ENCODE measurements around the gene PPFIBP2.

Gene PPFIBP2

DNA sequence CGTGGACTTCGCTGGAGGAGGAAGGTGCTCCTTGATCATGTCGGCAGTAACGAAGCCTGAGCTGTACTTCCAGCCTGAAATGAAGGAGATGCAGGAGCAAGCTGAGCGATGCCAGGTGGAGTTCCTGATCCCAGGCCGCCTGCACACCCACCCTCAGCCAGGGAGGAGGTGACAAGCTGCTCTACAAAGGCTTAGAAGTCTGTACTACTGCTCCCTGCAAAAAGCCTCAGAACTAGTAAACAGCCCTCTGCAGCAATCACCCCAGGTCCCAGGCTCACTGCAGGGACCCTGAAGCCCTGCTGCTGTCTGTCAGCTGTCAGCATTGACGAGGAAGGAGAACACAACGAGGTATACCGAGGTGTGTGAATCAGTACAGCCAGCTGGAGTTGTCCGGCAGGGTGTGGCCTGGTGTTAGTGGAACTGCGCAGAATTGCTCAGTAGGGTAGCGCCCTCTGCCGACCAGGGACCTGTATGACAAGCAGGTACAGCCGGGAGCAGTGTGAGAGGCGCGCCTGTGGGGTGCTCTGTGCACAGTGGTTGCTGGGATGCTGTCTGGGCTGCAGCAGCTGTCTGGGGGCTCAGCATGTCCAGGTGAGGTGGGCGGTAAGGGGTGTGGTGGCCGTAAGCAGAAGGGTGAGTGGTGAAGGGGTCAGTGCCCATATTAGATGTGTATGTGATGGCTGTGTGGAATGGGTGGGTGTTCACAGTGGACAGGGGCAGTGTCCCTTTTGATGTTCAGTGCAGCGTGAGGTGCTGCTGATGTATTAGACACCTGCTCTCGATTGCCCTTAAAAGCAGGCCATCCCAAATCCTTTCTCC, 151.9 kb downstream of the PPFIBP2 start:
- no peak for DNase-seq (ENCODE audit: low read depth, low spot score)

GRCh38 chr11:7666292-7666866, 152.6 kb downstream of the PPFIBP2 start:
- no peak for DNase-seq (ENCODE audit: low read depth, low spot score)

GRCh38 chr11:7667460-7667859, 153.7 kb downstream of the PPFIBP2 start:
- DNase-seq (ENCODE audit: low read depth, low spot score) = peak; percentile 60

- no peak for DNase-seq (ENCODE audit: low read depth, low spot score)
These were observed 154.7 kb downstream of the PPFIBP2 start for GRCh38 chr11:7668464-7668863.

- no peak for DNase-seq (ENCODE audit: low read depth, low spot score)
These were observed 155.1 kb downstream of the PPFIBP2 start for GRCh38 chr11:7668911-7669310.

GRCh38 chr11:7670641-7671040, 156.8 kb downstream of the PPFIBP2 start:
- no peak for DNase-seq (ENCODE audit: low read depth, low spot score)

DNA sequence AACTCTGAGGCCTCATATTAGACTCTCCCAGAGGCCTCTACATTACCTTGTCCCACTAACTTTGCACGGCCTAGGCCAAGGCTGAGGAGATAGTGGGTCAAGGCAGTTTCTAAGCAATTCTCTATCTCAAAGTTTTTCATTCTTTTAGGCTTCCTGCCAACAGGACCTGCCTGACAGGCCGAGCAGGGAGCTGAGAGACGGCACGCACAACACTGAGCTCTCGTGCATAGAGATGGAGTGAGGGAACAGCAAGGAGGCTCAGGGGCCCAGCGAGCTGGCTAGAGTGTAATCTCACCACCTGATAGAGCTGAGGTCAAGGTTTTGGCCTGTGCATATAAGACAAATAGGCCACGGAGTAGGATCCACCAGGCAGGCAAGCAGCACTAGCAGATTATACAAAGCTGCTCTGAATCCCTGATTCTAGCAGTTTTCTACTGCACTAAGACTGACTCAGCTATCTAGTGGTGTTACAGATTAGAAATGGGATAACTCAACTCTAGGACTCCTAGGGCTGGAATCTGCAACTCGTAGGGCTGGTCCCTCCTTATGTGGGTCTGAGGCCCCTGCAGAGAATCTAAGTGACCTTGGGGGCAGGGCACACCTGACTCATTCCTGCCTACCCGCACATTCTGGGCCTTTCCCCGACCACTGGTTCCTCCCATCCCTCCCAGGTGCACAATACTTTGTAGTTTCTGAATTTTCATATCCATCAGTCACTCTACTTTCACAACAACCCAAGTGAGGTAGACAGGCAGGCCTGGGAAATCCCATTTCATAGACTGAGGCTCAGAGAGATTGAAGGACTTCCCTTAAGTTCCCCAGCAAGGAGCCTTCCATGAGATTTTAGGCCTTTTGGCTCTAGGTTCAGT, 157.8 kb downstream of the PPFIBP2 start:
- no peak for DNase-seq (ENCODE audit: low read depth, low spot score)

GRCh38 chr11:7672276-7672959, 158.6 kb downstream of the PPFIBP2 start:
- DNase-seq (ENCODE audit: low read depth, low spot score) = no peak

DNA sequence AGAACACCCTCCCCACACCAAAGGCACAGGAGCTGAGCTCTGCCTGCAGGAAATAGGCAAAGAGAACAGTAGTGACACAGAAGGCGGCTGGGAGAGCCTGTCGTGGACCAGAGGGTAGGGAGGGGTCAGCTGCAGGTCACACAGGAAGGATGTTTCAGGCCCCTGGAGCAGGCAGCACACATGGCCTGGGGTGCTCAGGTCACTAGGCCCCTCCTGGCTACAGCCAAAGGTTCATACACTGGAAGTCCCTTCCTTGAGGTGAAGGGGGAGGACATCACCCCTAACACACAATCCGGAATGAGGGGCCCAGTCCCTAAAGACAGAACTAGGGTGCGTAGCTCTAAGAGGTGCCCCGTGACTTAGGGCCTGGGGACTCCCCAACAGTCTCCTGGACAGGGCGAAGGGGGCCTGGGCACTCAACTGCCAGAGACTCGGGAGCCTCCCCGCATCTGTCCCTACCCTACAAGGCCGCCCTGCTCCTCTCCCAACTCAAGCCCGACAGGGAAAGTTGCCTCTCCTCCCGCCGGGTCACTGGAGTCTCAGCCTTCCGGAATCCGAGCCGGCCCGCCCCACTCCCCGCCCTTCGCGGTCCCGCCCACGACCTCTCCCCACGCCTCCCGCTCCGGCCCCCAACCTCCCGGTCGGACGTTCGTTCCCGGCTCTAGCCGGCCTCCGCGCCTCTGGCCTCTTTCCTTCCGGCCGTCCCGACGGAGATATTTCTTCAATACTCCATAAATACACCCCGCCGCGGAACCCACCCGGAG, 159.3 kb downstream of the PPFIBP2 start, which contains the start of gene CYB5R2:
Gene CYB5R2, minus strand, starts transcription at position 541 of the 764 bp plus-strand sequence. CDS start 675 bp downstream, outside the sequence.
- no peak for DNase-seq (ENCODE audit: low read depth, low spot score)

- DNase-seq (ENCODE audit: low read depth, low spot score) = no peak
These were observed 160.1 kb downstream of the PPFIBP2 start for GRCh38 chr11:7673724-7674434.

GRCh38 chr11:7675631-7676030, 161.8 kb downstream of the PPFIBP2 start:
- DNase-seq (ENCODE audit: low read depth, low spot score) = no peak

DNA sequence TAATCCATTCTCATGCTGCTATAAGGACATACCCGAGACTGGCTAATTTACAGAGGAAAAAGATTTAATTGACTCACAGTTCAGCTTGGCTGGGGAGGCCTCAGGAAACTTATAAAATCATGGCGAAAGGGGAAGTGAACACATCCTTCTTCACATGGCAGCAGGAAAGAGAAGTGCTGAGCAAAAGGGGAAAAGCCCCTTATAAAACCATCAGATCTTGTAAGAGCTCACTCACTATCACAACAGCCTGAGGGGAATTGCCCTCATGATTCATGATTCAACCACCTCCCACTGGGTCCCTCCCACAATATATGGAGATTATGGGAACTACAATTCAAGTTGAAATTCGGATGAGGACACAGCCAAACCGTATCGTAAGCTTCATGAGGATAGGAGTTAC, 163.3 kb downstream of the PPFIBP2 start:
- peak; percentile 48 for DNase-seq (ENCODE audit: low read depth, low spot score)

- DNase-seq (ENCODE audit: low read depth, low spot score) = no peak
These were observed 164.0 kb downstream of the PPFIBP2 start for GRCh38 chr11:7677796-7678201.

GRCh38 chr11:7683571-7683970, 169.8 kb downstream of the PPFIBP2 start:
- no peak for DNase-seq (ENCODE audit: low read depth, low spot score)

DNA sequence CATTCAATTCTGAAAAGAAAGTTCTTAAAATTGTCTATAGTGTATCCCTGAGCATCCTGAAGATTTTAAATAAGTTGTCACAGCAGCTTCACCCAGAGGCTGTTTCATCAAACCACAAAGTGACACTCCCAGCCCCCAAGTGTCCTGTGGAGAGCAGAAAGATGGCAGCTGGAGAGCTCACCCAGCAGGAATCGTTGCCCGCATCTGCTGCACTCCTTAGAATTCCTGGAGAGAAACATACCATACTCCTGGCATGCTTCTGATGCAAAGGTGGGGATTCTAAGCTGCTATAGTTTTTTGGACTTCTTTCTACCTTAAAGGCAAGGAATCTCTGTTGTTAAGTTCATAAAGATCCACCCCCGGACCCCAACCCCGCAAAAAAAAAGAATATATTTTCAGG, 173.0 kb downstream of the PPFIBP2 start:
- no peak for DNase-seq (ENCODE audit: low read depth, low spot score)

- no peak for DNase-seq (ENCODE audit: low read depth, low spot score)
These were observed 173.6 kb downstream of the PPFIBP2 start for GRCh38 chr11:7687386-7687785.

- DNase-seq (ENCODE audit: low read depth, low spot score) = no peak
These were observed 174.5 kb downstream of the PPFIBP2 start for GRCh38 chr11:7688238-7688826.

- DNase-seq (ENCODE audit: low read depth, low spot score) = no peak
These were observed 175.4 kb downstream of the PPFIBP2 start for GRCh38 chr11:7689239-7689638.

DNA sequence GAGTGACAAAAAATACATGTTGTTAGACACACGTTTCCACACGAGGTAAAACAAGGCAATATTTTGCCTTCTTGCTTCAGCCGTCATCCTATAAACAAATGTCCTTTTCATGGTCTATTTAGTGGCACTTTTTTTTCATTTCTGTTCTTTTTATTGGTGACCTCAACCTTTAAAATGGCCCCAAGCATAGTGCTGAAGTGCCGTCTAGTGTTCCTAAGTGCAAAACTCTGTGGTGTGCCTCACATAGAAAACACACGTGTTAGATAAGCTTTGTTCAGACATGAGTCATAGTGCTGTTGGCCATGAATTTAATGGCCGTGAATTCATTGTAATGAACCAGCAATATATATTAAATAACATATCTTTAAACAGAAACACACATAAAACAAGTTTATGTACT, 176.8 kb downstream of the PPFIBP2 start:
- DNase-seq (ENCODE audit: low read depth, low spot score) = no peak
